Breast epithelium (tissue), 4 donors: ENCODE measurements around the gene APOC1. TPM values are rescaled to one million over a fixed set of nuclear protein-coding genes. Genes with fewer than 3 reads are reported as not detected.

Experiments used
- DNase-seq, 2 donors: peaks; one replicate each; pipeline ENCODE4 v3.0.0-alpha.2; 2019; ENCODE audit warnings: low spot score in 2 of 2
- H3K27ac ChIP-seq, 2 donors: fragments of 200-600 bp; sonication (generic) in 1 of 2; one replicate each; pipeline ENCODE4 v1.5.1; 2016 to 2019; ENCODE audit warnings: mild to moderate bottlenecking in 1 of 2
- H3K27me3 ChIP-seq, 2 donors: fragments of 200-600 bp; sonication (generic) in 1 of 2; one replicate each; pipeline versions ENCODE4 v1.5.1 to v1.6.0; 2017 to 2019; ENCODE audit warnings: control low read depth in 1 of 2, mild to moderate bottlenecking in 1 of 2
- H3K36me3 ChIP-seq: fragments of 200-600 bp; one replicate; pipeline ENCODE4 v1.5.1; 2019
- H3K4me1 ChIP-seq, 2 donors: fragments of 200-600 bp; sonication (generic); one replicate each; pipeline ENCODE4 v1.5.1; 2016 to 2019; ENCODE audit warnings: control low read depth in 1 of 2
- H3K4me3 ChIP-seq, 3 donors: fragments of 200-600 bp; sonication (generic); 1 replicate in 2 of 3; 2 replicates in 1 of 3; pipeline ENCODE4 v1.5.1; 2016 to 2019; ENCODE audit warnings: mild to moderate bottlenecking in 3 of 3, moderate library complexity in 2 of 3
- H3K9me3 ChIP-seq, 2 donors: fragments of 200-600 bp; sonication (generic) in 1 of 2; one replicate each; pipeline ENCODE4 v1.5.1; 2016 to 2019; ENCODE audit warnings: control low read depth in 1 of 2
- CTCF ChIP-seq, 3 donors: fragments of 450-650 bp; IDR thresholded peaks; one replicate each; pipeline ENCODE4 v1.5.1; 2016 to 2017; ENCODE audit warnings: antibody characterized with exemption in 3 of 3, mild to moderate bottlenecking in 3 of 3, moderate library complexity in 3 of 3
- POLR2A ChIP-seq: fragments of 450-650 bp; IDR thresholded peaks from one replicate; pipeline ENCODE4 v1.6.1; 2016; ENCODE audit warnings: antibody characterized with exemption, mild to moderate bottlenecking, moderate library complexity
- POLR2AphosphoS5 ChIP-seq, 3 donors: sonication (generic); formaldehyde crosslinking; IDR thresholded peaks; one replicate each; pipeline ENCODE4 v1.6.1; 2017; ENCODE audit warnings: antibody characterized with exemption in 3 of 3
- intact Hi-C: fragments of 100-400 bp; cut with DNase I; formaldehyde crosslinking; loops from one replicate; pipeline ENCODE4 v1.15.1; 2023; ENCODE audit warnings: low total_unique reads
- total RNA-seq, 3 donors: library from RNA; depleted of rRNA; stranded (reverse); fragments of >200 nt; gene quantifications; one replicate each; pipeline ENCODE4 v1.1.0, GENCODE V29; 2016

Gene APOC1
- total RNA-seq, 3 donors from 2014 or later = 59.0 to 285 (median 78.7) TPM

- Histone ChIP-seq H3K9me3 (no peaks in the 10 kb centered on the region), H3K4me3 (peak within 1 kb of the TSS; percentile 96 to 100 (median 97)), H3K36me3 (no peaks in the 10 kb centered on the region), H3K4me1 (peaks cover 11 to 40% of the 10 kb centered on the region in 2 donors), H3K27ac (peak within 1 kb of the TSS; percentile 90 to 91), H3K27me3 (no peaks in the 10 kb centered on the region)
- TF ChIP-seq POLR2AphosphoS5 (IDR thresholded peaks at IDR 0.05) (peak; percentile 96 to 99 (median 97)), POLR2A (peak; percentile 88), CTCF (IDR thresholded peaks at IDR 0.05) (peak in 2 of 3 donors; percentile 34 to 57)
- DNase-seq = peak; percentile 96 to 98
- intact Hi-C loops = no loop called here
These were observed 40.5 kb downstream of the APOC1 start, which contains the start of gene CLPTM1 for GRCh38 chr19:44954649-44955504. TSS of gene CLPTM1 (plus strand) at chr19:44955380. CDS start at chr19:44955396, 16 bp downstream.

- intact Hi-C loops = no loop called here
- H3K9me3 ChIP-seq = no peaks in the 10 kb centered on the region
- H3K4me1 ChIP-seq = peaks cover 11 to 40% of the 10 kb centered on the region in 2 donors
- peak overlapping the region; percentile 96 to 100 (median 97) for H3K4me3 ChIP-seq
- H3K36me3 ChIP-seq = no peaks in the 10 kb centered on the region
- H3K27me3 ChIP-seq = no peaks in the 10 kb centered on the region
- peak overlapping the region; percentile 90 to 91 for H3K27ac ChIP-seq
- DNase-seq = no peak
- TF ChIP-seq CTCF (IDR thresholded peaks at IDR 0.05) (no peak), POLR2A (no peak), POLR2AphosphoS5 (IDR thresholded peaks at IDR 0.05) (no peak)
These were observed 41.4 kb downstream of the APOC1 start for GRCh38 chr19:44955505-44956439.

- intact Hi-C loops = no loop called here
- Histone ChIP-seq H3K27me3 (no peaks in the 10 kb centered on the region), H3K4me1 (peaks cover 11 to 23% of the 10 kb centered on the region in 2 donors), H3K4me3 (no peak overlapping the region), H3K9me3 (no peaks in the 10 kb centered on the region), H3K27ac (peak overlapping the region in 1 of 2 donors; percentile 8), H3K36me3 (no peaks in the 10 kb centered on the region)
- no peak for TF ChIP-seq POLR2AphosphoS5 (IDR thresholded peaks at IDR 0.05)
- TF ChIP-seq POLR2A = no peak
- no peak for TF ChIP-seq CTCF (IDR thresholded peaks at IDR 0.05)
- DNase-seq = no peak
These were observed 43.1 kb downstream of the APOC1 start for GRCh38 chr19:44957526-44957925.

- no peaks in the 10 kb centered on the region for H3K36me3 ChIP-seq
- TF ChIP-seq POLR2A = no peak
- TF ChIP-seq CTCF (IDR thresholded peaks at IDR 0.05) = no peak
- no peak for TF ChIP-seq POLR2AphosphoS5 (IDR thresholded peaks at IDR 0.05)
- no peak for DNase-seq
- H3K9me3 ChIP-seq = no peaks in the 10 kb centered on the region
- intact Hi-C loops = no loop called here
- H3K27ac ChIP-seq = no peak overlapping the region
- H3K4me3 ChIP-seq = no peak overlapping the region
- H3K27me3 ChIP-seq = no peaks in the 10 kb centered on the region
- H3K4me1 ChIP-seq = peaks cover 11 to 23% of the 10 kb centered on the region in 2 donors
These were observed 43.7 kb downstream of the APOC1 start for GRCh38 chr19:44958090-44958489.
